Left ventricle myocardium superior (tissue), 1 donor: ENCODE results near the gene MYBPC1. TPM values are rescaled to one million over a fixed set of nuclear protein-coding genes. Genes with fewer than 3 reads are reported as not detected.
"Not testable (repeated sequence)": the region's sequence is repeated elsewhere in the genome, so short reads cannot be mapped to it uniquely, and the experiment has no call there.

Source experiments
- ATAC-seq: fragments of 200-7000 bp; cut with Tn5 transposase; one replicate; pipeline ENCODE4 v1.9.1; 2020; ENCODE audit warnings: mild to moderate bottlenecking, moderate library complexity
- DNase-seq: peaks from one replicate; pipeline ENCODE4 v3.0.0-alpha.2; 2020
- intact Hi-C: fragments of 100-400 bp; cut with micrococcal nuclease; formaldehyde crosslinking; loops from one replicate; pipeline ENCODE4 v1.11.0; 2022
- total RNA-seq: library from RNA; stranded (reverse); fragmentation: NEBNext Ultra II Directional; extraction: Animal tissue kit (Norgen Biotek cat#: 25700); gene quantifications from one replicate; pipeline ENCODE4 v1.2.1, GENCODE V29; 2021
- donor health status: DM: no; HTN: yes; CAD: no; lungs with severe emphysema.

The MYBPC1 gene
- total RNA-seq, 1 donor from 2014 or later, result 3.9 TPM

DNA sequence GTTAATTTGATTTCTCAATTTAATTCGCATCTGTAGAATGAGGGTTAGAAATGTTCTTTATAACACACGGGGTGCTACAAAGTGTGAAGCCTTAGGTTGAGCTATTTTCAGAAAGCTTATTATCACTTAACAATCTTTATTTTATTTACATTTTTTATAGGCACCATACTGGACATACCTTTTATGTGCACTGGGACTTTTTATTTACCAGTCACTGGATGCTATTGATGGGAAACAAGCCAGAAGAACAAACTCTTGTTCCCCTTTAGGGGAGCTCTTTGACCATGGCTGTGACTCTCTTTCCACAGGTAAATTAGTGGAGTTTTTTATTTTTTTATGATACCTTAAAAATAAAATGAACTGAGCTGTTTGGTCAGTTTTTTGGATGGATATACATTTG lies 119.2 kb downstream of the MYBPC1 start:
- intact Hi-C loops, result no loop called here
- DNase-seq (no peak), ATAC-seq (no peak)

DNA sequence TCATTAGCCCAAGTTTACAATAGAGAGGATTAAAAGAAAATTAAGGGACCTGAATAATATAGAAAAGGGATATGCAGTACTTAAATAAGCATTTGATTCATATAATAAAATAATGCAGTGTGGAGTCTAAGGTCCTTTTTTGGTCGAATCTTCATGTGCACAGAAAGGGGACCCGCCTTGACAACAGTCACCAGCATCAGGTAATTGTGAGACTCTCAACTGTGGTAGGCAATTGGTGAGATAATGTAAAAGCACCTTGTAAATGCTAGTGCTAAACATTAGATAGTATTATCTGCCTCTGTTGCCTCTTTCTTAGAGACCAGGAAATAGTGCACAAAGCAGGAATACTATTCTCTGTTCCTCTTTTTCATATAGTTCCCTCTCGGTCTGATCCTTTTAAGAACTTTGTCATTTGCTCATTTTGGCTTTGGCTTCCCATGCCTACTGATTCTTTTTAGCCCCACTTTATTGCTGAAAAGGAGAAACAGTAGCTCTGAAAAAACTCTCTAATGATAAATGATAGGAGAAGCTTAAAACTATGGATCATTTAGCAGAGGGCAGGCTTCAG lies 120.2 kb downstream of the MYBPC1 start:
- intact Hi-C loops, result no loop called here
- DNase-seq (no peak), ATAC-seq (no peak)

DNA sequence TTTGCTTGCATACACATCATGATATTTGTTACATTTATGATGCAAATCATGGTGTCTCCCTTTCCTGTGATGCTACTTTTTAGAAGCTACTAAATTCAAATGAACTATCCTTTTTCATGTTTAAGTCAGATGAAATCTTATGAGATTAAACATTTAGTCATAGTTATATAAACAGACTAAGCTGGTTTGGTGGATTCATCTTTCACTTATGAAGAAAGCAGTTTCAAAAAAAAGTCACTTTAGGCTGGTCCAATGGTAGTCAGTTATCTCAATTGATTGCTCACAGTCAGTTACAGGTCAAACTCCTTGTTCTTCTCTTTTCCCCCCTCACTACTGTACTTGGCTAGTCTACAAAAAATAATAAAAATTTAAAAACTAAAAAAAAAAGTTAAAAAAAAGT lies 124.8 kb downstream of the MYBPC1 start:
- DNase-seq (no peak), ATAC-seq (no peak)
- intact Hi-C loops, result no loop called here

DNA sequence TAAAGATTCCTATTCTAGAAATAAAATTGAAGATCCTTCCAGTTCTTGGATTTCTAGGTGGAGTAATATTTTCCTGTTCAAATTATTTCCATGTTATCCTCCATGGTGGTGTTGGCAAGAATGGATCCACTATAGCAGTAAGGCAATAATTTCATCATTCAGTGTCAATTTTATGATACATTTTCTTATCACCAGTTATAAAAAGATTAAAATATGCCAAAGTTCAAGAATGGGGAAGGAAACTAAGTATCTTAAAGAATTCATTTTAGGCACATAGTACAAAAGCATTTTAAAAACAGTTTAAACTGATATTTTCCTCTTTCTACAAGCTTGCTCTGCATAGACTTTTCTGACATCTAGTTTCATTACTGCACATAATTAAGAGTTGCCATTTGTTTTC lies 125.3 kb downstream of the MYBPC1 start:
- ATAC-seq, result no peak
- intact Hi-C loops, result no loop called here
- no peak for DNase-seq

DNA sequence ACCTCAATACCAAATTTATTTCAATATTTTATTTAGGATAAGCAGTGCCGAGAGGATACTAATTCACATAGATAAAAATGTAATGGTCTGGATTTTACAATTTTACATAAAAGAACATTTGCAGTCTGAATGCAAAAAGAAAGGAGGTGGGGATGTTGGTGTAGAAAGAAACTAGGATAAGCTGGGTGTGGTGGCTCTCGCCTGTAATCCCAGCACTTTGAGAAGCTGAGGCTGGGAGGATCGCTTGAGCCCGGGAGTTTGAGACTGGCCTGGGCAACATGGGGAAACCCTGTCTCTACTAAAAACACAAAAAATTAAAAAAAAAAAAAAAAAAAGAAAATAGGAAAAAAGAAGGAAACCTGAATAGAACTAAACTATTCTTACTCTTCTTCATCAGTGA lies 127.6 kb downstream of the MYBPC1 start:
- ATAC-seq (no peak), DNase-seq (no peak)
- intact Hi-C loops, result no loop called here

GRCh38 chr12:101727098-101727497 lies 132.3 kb downstream of the MYBPC1 start:
- DNase-seq, result no peak
- no peak for ATAC-seq
- intact Hi-C loops, result no loop called here

DNA sequence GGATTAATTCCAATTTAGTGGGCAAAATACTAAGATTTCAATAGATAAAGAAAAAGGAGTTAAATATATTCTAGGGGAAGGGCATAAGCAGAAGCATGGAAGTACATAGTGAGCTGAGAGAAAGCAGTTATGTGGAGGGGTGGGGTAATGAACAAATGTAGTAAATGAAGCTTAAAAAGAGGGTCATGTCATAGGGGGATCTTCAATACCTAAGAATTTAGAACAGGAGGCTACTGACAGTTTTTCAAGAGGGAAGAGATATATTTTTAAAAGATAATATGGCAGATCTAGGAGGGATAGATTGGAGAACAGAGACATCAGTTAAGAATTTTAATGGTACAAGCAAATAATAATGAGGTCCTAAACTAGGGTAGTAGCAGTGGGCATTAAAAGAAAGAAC lies 135.1 kb downstream of the MYBPC1 start:
- intact Hi-C loops, result no loop called here
- no peak for ATAC-seq
- no peak for DNase-seq

DNA sequence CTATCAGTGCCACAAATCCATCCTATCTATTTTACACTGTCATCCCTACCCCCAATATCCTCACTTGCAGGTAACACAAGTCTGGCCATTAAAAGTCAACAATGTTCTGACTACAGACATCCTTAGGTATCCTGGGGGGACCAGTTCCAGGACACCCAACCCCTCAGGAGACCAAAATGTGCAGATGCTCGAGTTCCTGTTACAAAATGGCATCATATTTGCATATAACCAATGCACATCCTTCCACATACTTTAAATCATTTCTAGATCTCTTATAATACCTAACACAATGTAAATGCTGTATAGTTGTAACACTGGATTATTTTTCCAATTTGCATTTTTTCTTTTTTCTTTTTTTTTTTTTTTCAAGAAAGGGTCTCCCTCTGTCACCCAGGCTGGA lies 137.5 kb downstream of the MYBPC1 start:
- DNase-seq, result no peak
- intact Hi-C loops, result no loop called here
- no peak for ATAC-seq

- ATAC-seq, result no peak
- DNase-seq, result no peak
- intact Hi-C loops, result no loop called here
Observed at GRCh38 chr12:101733166-101733565, 138.4 kb downstream of the MYBPC1 start.

GRCh38 chr12:101734482-101734881 lies 139.7 kb downstream of the MYBPC1 start:
- ATAC-seq, intact Hi-C loops, DNase-seq: not testable (repeated sequence)

Other genes with a start within 250 kb of the MYBPC1 start
- gene ARL1, start 187.2 kb upstream of the MYBPC1 start, total RNA-seq, result 104 TPM
- not detected for gene SPIC, start 119.6 kb upstream of the MYBPC1 start, total RNA-seq
- 120 TPM for gene CHPT1, start 102.7 kb downstream of the MYBPC1 start, total RNA-seq
- gene SYCP3, start 144.5 kb downstream of the MYBPC1 start, total RNA-seq, result not detected
- gene GNPTAB, start 236.0 kb downstream of the MYBPC1 start, total RNA-seq, result 47.8 TPM